ENCODE data around the gene SPATA1.

- TF ChIP-seq EZH2phosphoT487 (IDR thresholded peaks at IDR 0.05; ENCODE audit: borderline replicate concordance) (no peak), CTCF (conservative IDR thresholded peaks at IDR 0.05; ENCODE audit: low read length) (no peak)
These were observed 639 bp upstream of the SPATA1 start for GRCh38 chr1:84505493-84506001.

Measured in Loucy (cell line).